HG03378 (cell line): ENCODE data around the gene DHRS2.

ENCODE experiments used
- ATAC-seq: cut with Tn5 transposase; IDR thresholded peaks from one replicate; pipeline ENCODE4 v1.9.1; 2021; ENCODE audit warnings: mild to moderate bottlenecking, moderate library complexity; ENCODE audit not compliant: unreplicated experiment

DHRS2 gene

GRCh38 chr14:23612354-23612732 lies 23.8 kb upstream of the DHRS2 start:
- no peak for ATAC-seq

GRCh38 chr14:23612802-23613201 lies 23.4 kb upstream of the DHRS2 start:
- ATAC-seq = no peak

GRCh38 chr14:23613242-23614070 lies 22.7 kb upstream of the DHRS2 start:
- no peak for ATAC-seq

GRCh38 chr14:23614395-23614828 lies 21.8 kb upstream of the DHRS2 start:
- no peak for ATAC-seq

GRCh38 chr14:23615856-23616255 lies 20.3 kb upstream of the DHRS2 start:
- no peak for ATAC-seq

GRCh38 chr14:23617539-23617938 lies 18.6 kb upstream of the DHRS2 start:
- ATAC-seq = no peak

GRCh38 chr14:23618415-23618988 lies 17.7 kb upstream of the DHRS2 start:
- ATAC-seq = no peak

GRCh38 chr14:23620177-23620702 lies 15.9 kb upstream of the DHRS2 start:
- ATAC-seq = no peak

- no peak for ATAC-seq
These were observed 14.8 kb upstream of the DHRS2 start for GRCh38 chr14:23621204-23621931.

GRCh38 chr14:23621932-23622730 lies 14.0 kb upstream of the DHRS2 start:
- no peak for ATAC-seq

GRCh38 chr14:23622990-23623389 lies 13.2 kb upstream of the DHRS2 start:
- ATAC-seq = no peak

GRCh38 chr14:23623962-23624361 lies 12.2 kb upstream of the DHRS2 start:
- ATAC-seq = no peak

- ATAC-seq = no peak
These were observed 11.2 kb upstream of the DHRS2 start for GRCh38 chr14:23624830-23625404.

- no peak for ATAC-seq
These were observed 9.2 kb upstream of the DHRS2 start for GRCh38 chr14:23626946-23627345.

GRCh38 chr14:23627961-23628360 lies 8.2 kb upstream of the DHRS2 start:
- no peak for ATAC-seq

GRCh38 chr14:23629204-23629603 lies 7.0 kb upstream of the DHRS2 start:
- ATAC-seq = no peak

- ATAC-seq = no peak
These were observed 6.2 kb upstream of the DHRS2 start for GRCh38 chr14:23629832-23630396.

GRCh38 chr14:23630687-23631086 lies 5.5 kb upstream of the DHRS2 start:
- ATAC-seq = no peak

GRCh38 chr14:23631234-23631633 lies 4.9 kb upstream of the DHRS2 start:
- ATAC-seq = no peak
